Activated CD8-positive, alpha-beta memory T cell treated with anti-CD3 and anti-CD28 coated beads for 48 hours (primary cell): Measurements from ENCODE around the gene NRDE2.
"Not testable (repeated sequence)": the region's sequence is repeated elsewhere in the genome, so short reads cannot be mapped to it uniquely, and the experiment has no call there.

Experiments used
- DNase-seq, 3 experiments: peaks; one replicate each; pipeline ENCODE4 v3.0.0-alpha.2; 2020; ENCODE audit warnings: low read depth in 2 of 3, low spot score in 2 of 3

The NRDE2 gene

GRCh38 chr14:90342327-90342726, 10.6 kb upstream of the NRDE2 start:
- no peak for DNase-seq

DNA sequence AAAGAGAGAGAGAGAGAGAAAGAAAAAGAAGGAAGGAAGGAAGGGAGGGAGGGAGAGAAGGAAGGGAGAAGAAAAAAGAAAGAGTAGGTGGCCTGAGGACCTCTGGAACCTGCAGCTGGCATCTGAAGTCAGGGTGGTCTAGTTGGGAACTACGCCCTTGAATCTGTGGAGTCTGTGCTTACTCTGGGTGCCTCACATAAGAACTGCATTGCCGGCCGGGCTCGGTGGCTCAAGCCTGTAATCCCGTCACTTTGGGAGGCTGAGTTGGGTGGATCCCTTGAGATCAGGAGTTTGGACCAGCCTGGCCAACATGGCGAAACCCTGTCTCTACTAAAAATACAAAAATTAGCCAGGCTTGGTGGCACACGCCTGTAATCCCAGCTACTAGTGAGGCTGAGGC, 10.0 kb upstream of the NRDE2 start:
- no peak for DNase-seq

- not testable (repeated sequence) for DNase-seq
Measured at GRCh38 chr14:90341232-90341631, 9.5 kb upstream of the NRDE2 start.

- no peak for DNase-seq
Measured at GRCh38 chr14:90336985-90337384, 5.2 kb upstream of the NRDE2 start.

- no peak for DNase-seq
Measured at GRCh38 chr14:90336401-90336800, 4.7 kb upstream of the NRDE2 start.

- DNase-seq = no peak
Measured at GRCh38 chr14:90332271-90332584, 487 bp upstream of the NRDE2 start.

DNA sequence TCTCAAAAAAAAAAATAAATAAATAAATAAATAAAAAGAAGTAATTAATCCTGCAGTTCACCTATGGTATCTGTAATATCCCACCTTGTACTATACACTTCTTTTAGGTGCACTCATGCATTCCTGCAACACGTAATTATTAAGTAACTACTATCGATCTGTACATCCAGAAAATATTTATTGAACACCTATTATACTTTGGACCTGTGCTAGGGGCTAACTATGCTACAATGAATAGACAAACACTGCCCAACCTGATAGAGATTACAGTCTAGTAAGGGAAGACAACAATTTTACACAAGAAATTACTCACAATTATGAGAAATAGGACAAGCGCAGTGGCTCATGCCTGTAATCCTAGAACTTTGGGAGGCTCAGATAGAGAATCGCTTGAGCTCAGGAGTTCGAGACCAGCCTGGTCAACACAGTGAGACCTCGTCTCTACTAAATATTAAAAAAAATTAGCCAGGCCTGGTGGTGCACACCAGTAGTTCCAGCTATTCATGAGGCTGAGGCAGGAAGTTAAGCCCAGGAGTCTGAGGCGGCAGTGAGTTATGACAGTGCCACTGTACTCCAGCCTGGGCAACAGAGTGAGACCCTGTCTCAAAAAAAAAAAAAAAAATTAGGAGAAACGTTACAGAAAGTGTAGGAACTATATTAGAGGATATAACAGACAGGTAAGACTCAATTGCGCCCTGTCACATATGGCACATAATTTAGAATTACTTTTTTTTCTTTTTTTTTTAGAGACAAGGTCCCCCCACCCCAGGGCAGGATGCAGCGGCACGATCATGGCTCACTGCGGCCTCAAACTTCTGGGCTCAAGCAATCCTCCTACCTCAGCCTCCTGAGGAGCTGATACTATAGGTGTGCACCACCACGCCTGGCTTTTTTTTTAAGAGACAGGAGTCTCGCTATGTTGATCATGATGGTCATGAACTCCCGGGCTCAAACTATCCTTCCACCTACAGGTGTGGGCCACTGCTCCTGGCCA, 1.2 kb downstream of the NRDE2 start:
- DNase-seq = no peak

- no peak for DNase-seq
Measured at GRCh38 chr14:90321891-90322290, 9.8 kb downstream of the NRDE2 start.

DNA sequence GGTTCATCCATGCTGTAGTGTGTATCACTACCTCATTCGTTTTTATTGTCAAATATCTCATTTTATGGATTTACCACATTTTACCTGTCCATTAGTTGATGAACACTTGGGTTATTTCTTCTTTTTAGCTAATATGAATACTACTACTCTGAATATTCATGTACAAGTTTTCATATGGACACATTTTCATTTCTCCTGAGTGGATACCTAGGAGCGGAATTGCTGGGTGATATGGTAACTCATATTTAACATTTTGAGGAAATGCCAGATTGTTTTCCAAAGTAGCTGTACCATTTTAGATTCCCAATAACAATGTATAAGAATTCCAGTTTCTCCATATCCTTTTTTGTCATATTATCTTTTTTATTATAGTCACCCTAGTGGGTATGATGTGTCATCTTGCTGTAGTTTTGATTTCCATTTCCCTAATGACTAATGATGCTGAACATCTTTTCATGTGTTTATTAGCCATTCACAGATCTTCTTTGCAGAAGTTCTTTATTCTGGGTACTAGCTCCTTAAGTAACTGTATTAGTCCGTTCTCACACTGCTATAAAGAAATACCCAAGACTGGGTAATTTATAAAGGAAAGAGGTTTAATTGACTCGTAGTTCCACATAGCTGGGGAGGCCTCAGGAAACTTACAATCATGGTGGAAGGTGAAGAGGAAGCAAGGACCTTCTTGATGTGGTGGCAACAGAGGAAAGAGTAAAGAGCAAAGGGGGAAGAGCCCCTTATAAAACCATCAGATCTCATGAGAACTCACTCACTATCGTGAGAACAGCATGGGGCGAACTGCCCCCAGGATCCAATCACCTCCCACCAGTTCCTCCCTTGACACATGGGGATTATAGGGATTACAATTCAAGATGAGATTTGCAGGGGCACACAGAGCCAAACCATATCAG, 11.9 kb downstream of the NRDE2 start:
- DNase-seq = no peak

- DNase-seq = no peak
Measured at GRCh38 chr14:90319173-90319572, 12.6 kb downstream of the NRDE2 start.

DNA sequence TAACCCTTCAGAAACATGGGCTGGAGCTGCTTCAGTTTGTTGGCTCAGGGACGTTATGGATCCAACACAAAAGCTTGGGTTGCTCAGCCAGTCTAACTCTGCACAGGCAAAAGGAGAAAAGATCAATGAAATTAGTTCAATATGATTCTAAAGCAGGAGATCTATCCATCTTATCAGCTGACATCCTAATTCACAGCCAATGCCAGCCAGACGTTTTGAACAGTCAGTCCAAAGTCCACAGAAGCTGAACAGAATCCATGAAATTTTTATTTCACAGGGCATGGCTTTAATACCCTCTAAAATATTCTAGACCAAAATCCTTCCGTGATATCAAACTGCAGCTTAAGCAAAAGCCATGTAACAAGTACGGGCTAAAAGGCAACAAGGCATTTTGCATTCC, 13.7 kb downstream of the NRDE2 start:
- DNase-seq = no peak

DNA sequence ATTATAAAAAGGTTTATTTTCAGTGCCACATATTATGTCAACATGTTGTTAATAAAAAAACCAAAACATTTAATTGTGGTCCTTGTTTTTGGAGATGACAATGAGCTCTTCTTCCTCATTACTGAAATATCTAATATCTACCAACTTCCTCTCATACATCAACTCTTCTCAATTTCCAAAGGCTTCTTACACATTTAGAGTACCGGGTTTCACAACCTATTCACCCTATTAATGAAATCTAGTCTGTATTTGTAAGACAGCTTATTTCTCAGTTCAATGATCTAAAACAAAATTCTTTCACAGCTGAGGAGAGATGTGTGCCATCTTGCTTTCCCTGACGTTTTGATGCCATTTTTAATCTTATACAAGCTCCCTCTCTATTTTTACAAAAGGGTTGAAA, 14.5 kb downstream of the NRDE2 start:
- no peak for DNase-seq

- no peak for DNase-seq
Measured at GRCh38 chr14:90308561-90308960, 23.2 kb downstream of the NRDE2 start.

DNA sequence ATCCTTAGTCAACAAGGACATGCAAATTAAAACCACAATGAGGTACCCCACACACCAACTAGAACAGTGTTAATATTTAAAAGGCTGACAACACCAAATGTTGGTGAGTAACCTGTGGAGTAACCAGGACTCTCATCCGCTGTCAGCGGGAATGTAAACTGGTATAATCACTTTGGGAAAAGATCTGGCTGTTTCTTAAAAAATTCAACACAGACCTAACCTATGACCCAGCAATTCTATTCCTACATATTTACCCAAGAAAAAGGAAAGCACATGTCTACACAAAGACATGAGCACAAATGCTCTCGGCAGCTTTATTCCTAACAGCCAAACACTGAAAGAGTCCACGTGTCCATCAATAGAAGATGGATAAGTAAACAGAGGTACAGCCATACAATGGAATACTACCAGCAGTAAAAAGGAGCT, 26.6 kb downstream of the NRDE2 start:
- DNase-seq = no peak

GRCh38 chr14:90304502-90304901, 27.2 kb downstream of the NRDE2 start:
- no peak for DNase-seq

GRCh38 chr14:90303473-90303872, 28.3 kb downstream of the NRDE2 start:
- no peak for DNase-seq

DNA sequence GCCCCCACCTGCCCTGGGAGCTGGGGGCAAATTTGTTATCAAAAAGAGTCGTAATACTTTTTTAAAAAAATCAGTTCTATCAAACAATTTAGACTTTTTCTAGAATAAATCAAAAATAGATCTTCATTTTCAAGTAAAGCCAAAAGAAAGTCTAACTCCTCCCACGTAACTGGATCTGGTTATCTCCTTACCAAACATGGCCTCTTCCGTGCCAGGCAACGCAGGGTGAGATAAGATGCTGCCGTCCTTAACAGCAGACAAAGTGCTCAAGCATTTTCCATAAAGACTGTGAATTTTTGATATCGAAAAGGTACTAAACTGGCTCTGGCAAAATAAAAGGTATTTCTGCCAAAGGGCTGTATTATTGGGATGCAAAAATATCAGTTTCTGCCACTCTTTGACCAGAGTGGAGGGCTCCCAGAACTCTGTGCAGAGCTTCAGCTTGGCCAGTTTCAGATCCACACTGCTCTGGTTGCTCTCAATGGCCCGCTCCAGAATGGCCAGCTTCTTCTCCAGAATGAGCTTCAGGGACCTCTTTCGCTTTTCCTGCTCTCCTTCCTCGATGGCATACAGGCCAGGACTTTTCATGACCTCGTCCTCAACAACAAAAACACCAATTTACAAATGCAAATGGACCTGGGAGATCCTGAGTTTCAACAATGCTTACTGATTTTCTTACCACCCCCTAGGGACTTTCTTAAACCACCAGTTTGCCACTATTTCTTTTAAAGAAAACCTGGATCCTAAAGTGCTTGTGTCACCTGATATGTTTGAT, 29.0 kb downstream of the NRDE2 start:
- no peak for DNase-seq

GRCh38 chr14:90301668-90302090, 30.1 kb downstream of the NRDE2 start:
- no peak for DNase-seq

GRCh38 chr14:90301122-90301521, 30.6 kb downstream of the NRDE2 start:
- no peak for DNase-seq

DNA sequence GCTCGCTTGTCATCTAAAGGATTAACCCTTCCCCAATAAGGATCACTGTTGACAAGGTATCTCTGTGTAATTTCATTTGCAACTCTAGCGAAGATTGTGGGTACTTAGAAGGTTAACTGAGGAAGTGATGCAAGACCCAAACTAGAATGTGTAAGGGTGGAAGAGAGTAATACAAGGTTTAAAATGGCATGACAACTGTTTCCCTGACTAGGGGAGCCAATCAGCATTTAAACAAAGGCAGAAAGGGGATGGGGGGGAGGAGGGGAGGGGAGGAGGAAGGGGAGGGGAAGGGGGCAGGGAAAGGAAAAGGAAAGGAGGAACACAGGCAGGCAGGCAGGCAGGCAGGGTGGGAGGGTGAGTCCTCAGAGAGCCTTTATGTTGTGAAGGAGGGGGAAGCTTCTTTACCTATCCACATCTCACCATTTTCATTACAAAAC, 31.1 kb downstream of the NRDE2 start:
- no peak for DNase-seq

GRCh38 chr14:90299408-90299807, 32.3 kb downstream of the NRDE2 start:
- no peak for DNase-seq
